GM19035 (cell line): Measurements from ENCODE around the gene TBC1D1.

Experiments
- ATAC-seq: cut with Tn5 transposase; IDR thresholded peaks from one replicate; pipeline ENCODE4 v1.9.1; 2021; ENCODE audit not compliant: unreplicated experiment

TBC1D1 gene

DNA sequence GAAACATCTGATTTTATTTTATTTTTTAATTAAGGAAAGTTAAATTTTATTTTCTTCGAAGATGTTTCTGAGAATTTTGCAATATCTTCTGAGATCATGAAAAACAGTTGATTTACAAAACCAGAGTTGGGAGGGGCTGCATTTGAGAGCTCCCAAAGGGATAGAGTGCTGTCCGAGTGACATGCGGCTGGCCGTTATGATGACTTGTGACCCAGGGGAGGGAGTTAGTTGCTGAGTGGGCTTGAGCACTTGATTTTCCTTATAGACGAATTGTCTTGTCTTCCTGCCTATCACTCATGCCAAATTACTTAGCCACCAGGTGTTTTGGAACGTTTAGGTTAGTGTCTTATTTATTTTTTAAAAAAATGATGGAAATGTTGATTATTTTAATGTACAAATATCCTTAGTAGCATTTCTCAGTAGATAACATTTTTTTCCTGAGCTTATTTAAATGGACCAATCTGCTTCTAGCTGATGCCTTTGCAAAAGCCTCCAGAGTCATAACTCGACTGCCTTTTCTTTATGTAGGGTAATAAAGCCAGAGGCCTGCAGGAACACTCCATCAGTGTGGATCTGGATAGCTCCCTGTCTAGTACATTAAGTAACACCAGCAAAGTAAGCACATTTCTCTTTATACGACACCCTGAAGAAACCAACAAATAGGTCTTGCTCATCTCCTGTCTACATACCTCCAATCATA lies 154.6 kb downstream of the TBC1D1 start:
- no peak for ATAC-seq

GRCh38 chr4:38046727-38047489 lies 156.0 kb downstream of the TBC1D1 start:
- ATAC-seq: no peak

DNA sequence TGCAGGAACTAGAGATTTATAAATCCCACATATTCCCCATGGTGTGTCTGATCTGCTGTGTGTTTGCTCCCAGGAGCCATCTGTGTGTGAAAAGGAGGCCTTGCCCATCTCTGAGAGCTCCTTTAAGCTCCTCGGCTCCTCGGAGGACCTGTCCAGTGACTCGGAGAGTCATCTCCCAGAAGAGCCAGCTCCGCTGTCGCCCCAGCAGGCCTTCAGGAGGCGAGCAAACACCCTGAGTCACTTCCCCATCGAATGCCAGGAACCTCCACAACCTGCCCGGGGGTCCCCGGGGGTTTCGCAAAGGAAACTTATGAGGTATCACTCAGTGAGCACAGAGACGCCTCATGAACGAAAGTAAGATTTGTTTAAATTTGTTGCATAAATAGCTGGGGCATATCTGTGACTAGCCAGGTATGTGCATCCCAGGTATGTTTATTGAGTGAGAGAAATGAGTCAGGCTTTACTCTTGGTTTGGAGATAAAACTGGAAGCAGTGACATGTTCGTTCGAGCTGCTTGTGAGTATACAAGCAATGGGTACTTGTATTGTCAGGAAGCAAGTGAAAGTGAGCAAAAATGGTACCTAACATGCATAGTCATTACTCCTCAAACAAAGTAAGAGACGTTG lies 158.8 kb downstream of the TBC1D1 start:
- no peak for ATAC-seq

- ATAC-seq: no peak
These were observed 159.9 kb downstream of the TBC1D1 start for GRCh38 chr4:38050560-38051350.

- ATAC-seq: no peak
These were observed 164.7 kb downstream of the TBC1D1 start for GRCh38 chr4:38055566-38055965.

GRCh38 chr4:38056011-38056685 lies 165.3 kb downstream of the TBC1D1 start:
- ATAC-seq: no peak

DNA sequence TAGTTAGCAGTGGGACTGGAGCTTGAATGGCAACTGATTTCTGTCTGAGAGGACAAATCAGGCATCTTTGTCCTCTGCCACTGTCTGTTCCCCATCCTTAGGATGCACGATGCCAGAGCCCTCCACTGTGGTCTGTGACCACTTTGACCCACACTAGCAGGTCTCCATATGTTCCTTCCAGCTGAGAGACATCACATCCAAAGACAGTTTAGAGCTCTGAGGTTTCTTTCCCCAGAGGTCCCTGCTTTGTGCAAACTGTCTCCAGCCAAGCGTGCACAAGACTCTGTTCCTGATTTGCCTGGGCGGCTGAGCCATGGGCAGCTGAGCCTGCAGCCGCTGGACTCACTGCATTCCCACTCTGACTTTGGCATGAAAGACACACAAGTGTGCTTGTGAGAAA lies 167.3 kb downstream of the TBC1D1 start:
- ATAC-seq: no peak

GRCh38 chr4:38060829-38061431 lies 170.0 kb downstream of the TBC1D1 start:
- ATAC-seq: no peak

DNA sequence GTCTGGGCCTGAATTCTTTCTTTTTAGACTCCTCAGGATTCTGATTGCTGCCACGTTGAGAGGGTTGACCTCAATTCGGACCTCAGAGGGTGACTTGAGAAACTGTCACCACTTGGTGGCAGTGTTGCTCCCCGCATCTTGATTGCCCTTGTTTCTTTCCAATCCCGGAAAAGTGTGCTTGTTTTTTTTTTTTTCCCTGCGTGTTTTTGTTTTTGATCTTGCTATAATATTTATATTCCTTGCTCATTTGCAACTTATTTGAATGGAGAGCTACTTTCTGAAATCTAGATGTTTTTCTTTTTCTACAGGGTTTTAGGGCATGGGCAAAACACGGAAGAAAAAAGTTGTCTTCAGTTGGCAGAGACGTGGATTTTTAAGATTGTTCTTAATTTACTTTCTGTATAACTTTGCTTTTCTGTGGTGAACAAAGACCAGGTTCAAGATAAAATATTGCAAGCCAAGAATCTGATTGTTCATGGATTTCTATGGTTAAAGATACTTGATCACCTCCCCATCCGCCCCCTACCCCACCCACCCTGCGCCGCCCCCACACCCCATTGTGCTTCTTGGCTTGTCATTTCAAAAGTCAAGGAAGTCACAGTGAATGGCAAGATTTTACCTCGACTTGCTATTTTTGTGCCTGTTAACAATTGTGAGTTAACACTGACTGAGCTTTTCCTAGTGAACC lies 171.3 kb downstream of the TBC1D1 start:
- ATAC-seq: peak; percentile 76

- ATAC-seq: no peak
These were observed 171.9 kb downstream of the TBC1D1 start for GRCh38 chr4:38062776-38063097.

DNA sequence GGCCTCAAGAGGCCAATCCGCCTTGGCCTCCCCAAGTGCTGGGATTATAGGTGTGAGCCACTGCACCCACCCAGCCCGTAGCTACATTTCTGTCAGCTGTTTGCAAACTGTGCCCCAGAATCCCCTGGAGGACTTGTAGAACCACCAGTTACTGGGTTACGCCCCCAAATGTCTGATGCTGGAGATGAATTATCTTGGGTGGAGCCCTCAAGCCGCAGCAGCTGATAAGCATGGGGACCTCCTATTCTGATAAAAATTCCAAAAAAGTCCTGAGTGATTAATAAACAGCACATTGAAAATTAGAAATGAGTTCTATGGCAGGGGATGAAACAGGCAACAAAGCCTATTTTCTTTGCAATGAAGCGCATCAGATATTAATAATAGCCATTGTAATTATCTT lies 174.3 kb downstream of the TBC1D1 start:
- ATAC-seq: no peak

DNA sequence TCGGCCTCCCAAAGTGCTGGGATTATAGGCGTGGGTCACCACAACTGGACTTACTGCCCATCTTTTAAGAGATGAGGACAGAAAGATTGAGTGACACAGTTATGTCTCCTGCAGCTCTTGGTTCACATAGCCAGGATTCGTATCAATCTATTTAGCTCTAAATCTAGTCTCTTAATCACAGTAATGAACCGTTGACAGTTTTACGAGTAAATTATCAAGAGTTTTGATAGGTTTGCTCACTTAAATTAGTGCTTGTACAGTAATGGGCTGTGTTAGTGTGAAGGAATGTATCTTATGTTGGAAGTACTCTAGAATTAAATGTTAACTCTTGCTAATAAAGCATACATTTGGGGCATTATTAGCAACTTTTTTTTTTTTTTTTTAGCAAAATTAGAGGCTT lies 175.0 kb downstream of the TBC1D1 start:
- no peak for ATAC-seq

- ATAC-seq: no peak
These were observed 176.6 kb downstream of the TBC1D1 start for GRCh38 chr4:38067499-38067898.

- no peak for ATAC-seq
These were observed 177.2 kb downstream of the TBC1D1 start for GRCh38 chr4:38068107-38068506.

DNA sequence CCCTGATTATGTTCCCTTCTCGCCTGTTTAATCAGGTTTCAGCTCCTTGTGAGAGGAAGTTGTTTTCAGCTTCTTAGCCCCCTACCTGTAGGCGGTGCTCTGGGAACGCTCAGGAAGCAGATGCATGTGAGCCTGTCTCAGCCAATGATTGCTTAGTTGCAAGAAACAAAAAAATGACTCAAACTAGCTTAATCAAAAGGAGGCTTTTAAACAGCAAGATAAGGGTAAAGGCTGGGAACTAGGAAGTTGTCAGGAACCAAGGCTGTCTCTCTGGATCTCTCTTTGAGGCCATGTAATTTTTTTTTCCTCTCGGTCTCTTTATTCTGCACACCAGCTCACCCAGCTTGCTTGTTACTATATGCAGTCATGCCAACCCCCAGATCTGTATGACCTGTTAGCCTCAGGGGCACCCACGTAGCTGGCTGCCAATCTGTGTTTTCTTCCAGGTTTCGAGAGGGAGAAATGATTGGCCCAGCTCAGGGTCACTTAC lies 178.4 kb downstream of the TBC1D1 start:
- no peak for ATAC-seq

- no peak for ATAC-seq
These were observed 181.0 kb downstream of the TBC1D1 start for GRCh38 chr4:38071801-38072431.

- ATAC-seq: no peak
These were observed 181.7 kb downstream of the TBC1D1 start for GRCh38 chr4:38072578-38072977.

GRCh38 chr4:38073596-38074234 lies 182.8 kb downstream of the TBC1D1 start:
- ATAC-seq: no peak
